HG03196 (cell line): Measurements from ENCODE around the gene PHACTR1.

ENCODE experiments used
- ATAC-seq: cut with Tn5 transposase; IDR thresholded peaks from one replicate; pipeline ENCODE4 v1.9.1; 2021; ENCODE audit not compliant: unreplicated experiment

The PHACTR1 gene

GRCh38 chr6:13181393-13181792 lies 464.8 kb downstream of the PHACTR1 start:
- ATAC-seq = no peak

- ATAC-seq = no peak
Observed at GRCh38 chr6:13183415-13184088, 467.0 kb downstream of the PHACTR1 start.

- ATAC-seq = no peak
Observed at GRCh38 chr6:13184089-13184468, 467.5 kb downstream of the PHACTR1 start.

DNA sequence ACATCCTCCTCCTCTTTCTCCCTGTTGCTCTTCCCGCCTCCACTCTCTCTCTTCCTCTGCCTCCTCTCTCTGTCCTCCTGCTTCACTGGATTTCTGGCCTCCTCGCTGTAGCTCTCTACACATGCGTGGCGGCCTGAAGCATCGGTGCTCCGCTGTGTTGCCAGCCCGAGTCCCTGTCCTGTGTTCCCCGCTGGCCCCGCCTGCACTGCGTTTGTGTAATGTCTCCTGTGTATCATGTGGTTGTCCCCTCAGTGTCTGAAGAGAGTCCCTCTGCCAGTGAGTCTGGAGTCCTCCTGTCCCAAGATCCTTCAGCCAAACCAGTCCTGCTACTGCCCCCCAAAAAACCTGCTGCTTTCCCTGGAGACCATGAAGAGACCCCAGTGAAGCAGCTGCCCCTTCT lies 468.0 kb downstream of the PHACTR1 start:
- ATAC-seq = no peak

DNA sequence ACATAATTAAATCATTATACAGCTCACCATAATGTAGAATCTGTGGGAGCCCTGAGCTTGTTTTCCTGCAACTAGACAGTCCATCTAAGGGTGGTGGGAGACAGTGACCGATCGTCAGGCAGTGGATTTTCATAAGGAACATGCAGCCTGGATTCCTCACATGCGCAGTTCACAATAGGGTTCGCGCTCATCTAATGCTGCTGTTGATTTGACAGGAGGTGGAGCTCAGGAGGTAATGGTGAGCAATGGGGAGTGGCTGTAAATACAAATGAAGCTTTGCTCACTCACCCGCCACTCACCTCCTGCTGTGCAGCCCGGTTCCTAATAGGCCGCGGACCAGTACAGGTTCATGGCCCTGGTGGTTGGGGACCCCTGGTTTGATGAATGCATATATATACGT lies 470.3 kb downstream of the PHACTR1 start:
- no peak for ATAC-seq

DNA sequence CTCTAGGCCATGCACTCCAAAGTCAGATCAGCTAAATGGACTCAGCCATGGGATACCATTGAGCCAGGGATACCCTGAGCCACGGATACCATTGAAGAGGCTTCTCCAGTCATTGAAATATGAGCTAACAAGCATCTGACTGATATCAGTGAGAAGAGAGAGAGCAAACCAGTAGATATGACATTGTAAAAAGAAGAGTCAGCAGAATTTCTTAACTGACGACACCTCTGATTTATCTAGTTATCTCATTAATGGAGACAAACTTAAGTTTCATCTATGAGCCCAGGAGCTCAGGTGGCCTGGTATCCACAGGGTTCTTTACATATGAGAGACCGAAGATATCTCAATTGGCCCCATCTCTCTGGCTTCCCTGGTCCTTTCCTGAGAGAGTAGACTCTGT lies 471.1 kb downstream of the PHACTR1 start:
- ATAC-seq = no peak

DNA sequence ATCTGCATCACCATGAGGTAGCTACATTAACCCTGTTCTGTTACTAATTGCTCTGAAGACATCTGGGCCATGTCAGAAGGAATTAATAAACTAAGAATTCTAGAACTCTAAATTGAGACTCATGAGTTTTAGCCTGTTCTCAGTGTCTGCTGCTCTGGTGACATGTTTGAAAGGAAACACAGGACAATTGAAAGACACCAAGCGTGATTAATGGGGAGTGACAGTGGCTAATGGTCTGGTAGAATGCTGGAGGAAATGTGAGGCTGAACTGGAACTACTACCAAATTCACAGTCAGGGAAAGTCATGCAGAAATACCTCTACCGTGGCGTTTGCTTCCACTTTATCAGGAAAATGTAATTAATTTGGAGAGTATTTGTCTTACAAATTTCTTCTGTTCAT lies 471.7 kb downstream of the PHACTR1 start:
- ATAC-seq = no peak

DNA sequence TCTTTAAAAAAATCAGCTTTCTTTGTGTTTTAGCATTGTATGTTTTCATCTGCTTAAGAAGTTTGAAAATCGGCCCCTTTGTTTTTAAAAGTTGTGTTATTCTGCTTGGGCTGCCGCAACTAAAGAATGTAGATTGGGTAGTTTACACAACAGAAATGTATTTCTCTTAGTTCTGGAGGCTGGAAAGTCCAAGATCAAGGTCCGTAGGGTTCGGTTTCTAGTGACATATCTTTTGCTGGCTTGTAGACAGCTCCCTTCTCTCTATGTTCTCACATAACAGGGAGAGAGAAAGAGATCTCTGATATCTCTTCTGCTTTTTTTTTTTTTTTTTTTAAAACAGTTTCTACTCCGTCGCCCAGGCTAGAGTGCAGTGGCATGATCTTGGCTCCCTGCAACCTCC lies 473.1 kb downstream of the PHACTR1 start:
- no peak for ATAC-seq

DNA sequence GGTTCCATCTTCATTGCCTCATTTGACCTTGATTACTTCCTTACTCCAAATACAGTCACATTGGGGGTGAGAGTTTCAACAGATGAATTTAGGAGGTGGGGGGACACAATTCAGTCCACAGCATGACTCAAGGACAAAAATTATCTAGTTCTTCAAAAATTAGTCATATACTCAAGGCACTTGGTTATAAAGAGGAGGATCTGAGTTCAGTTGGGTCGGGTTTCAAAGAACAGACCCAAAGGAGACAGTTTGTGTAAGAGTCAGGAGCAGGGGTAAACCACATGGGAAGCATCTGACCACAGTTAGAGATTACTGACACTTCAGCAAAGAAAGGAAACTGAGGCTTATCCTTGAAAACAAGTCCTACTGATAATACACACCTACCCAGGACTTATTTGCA lies 473.8 kb downstream of the PHACTR1 start:
- no peak for ATAC-seq

GRCh38 chr6:13191461-13191860 lies 474.9 kb downstream of the PHACTR1 start:
- ATAC-seq = no peak

- no peak for ATAC-seq
Observed at GRCh38 chr6:13194852-13195251, 478.3 kb downstream of the PHACTR1 start.

DNA sequence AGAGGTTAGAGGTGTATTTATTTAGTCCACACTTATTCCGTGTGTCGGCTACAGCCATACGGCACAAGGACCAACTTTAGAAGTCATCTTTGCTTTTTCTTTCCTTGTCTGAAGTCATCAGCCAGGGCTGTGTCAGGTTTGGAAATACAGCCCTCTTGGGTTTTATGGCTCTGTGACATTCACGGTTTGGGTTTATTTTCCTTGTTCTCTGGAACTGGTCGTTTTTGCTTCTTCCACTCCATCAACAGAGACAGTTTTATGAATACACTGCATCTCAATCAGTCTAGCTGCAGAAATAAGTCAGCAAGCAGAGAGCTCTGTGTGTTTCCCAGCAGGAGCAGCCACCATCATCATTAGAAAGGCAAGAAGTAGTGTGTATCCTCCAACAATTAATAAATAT lies 479.2 kb downstream of the PHACTR1 start:
- no peak for ATAC-seq

GRCh38 chr6:13198168-13198567 lies 481.6 kb downstream of the PHACTR1 start:
- ATAC-seq = no peak

DNA sequence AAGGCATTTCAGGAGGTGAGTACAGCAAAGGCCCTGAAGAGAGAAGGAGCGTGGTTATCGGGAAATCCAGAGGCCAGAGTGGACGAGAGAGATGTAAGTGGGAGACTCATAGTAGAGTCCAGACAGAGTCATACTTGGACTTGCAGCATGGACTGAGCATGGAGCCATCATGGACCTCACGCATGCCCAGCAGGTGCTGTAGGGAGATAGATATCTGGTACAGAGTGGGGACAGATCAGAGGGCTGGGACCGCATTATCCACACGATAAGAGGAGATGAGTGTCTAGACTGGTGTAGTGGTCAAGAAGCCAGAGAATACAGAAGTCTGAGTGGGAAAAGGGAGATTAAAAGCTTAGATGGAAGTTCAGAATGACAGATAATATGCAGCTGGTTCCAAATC lies 484.8 kb downstream of the PHACTR1 start:
- no peak for ATAC-seq

GRCh38 chr6:13203145-13203544 lies 486.6 kb downstream of the PHACTR1 start:
- no peak for ATAC-seq

- no peak for ATAC-seq
Observed at GRCh38 chr6:13205106-13205505, 488.5 kb downstream of the PHACTR1 start.

GRCh38 chr6:13212096-13212495 lies 495.5 kb downstream of the PHACTR1 start:
- no peak for ATAC-seq

DNA sequence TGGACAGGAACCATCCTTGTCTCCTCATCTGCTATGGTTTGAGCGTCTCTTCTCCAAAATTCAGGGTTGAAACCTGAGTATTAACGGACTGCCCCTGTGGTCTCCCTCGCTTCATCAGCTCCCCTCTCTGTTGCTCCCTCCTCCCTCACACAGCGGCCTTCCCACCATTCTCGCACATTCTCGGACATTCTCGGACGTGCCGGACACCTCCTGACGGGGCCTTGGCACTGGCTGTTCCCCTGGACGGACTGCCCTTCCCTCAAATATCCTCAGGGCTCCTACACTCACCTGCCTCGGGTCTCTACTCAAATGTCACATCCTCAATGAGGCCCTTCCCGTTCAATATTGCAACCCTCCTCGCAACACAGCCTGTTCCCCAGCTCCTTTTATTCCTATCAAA lies 496.0 kb downstream of the PHACTR1 start:
- ATAC-seq = no peak

DNA sequence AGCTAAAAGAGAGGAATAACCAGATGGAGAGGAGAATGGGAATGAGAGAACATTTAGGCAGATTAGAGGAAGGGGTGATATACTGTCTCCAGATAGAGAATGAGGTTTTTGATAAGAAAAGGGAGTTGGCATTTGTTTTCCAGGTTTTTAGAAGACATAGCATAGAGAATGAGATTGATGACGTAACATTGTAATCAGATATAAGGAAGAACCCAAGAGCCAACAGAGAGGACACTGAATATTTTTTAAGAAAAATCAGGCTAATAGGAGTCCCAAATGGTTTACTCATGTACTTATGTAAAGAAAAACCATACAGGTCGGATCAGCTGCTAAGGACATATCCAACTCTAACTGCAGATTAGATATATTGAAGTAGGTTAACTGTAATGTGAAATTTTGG lies 498.8 kb downstream of the PHACTR1 start:
- ATAC-seq = no peak

DNA sequence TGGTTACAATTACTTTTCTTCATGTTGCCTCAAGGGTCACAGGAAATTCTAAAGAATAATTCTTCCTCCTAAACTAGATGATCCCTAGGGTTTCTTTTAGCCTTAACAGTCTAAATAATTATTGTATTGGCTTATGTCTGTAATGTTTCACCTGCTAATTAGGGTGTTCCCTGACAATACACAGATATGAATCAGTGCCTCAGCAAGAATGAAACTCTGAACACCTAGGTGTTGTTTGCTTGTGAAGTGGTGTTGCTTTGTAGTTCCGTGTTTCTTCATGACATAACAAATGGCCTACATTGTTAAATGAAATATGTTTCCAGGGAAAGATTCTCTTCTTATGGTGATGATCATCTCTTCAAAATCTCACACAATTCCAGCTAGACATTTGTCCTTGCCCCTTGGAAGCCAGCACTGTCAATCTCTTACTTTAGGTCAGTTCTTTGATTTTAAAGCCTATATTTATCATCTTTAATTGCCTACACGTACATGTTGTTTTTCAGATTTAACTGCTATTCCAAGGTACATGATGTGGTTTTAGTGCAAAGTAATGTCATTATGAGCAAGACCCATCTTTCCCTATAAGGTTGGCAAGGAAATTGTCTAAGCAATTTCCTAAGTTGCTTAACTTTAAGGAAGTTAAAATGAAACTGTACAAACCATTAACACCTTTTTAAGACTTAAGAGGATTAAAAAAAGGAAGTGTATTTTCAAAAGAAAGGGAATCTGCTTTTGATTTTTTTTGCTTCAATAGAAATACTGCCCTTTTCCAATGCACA lies 499.9 kb downstream of the PHACTR1 start:
- ATAC-seq = no peak

GRCh38 chr6:13217206-13217905 lies 500.8 kb downstream of the PHACTR1 start:
- no peak for ATAC-seq

GRCh38 chr6:13220266-13220665 lies 503.7 kb downstream of the PHACTR1 start:
- ATAC-seq = no peak
